HG03469 (cell line): ENCODE results near the gene FOXL2NB.

Experiments
- ATAC-seq: cut with Tn5 transposase; IDR thresholded peaks from one replicate; pipeline ENCODE4 v1.9.1; 2021; ENCODE audit warnings: mild to moderate bottlenecking, moderate library complexity, moderate number of reproducible peaks; ENCODE audit not compliant: unreplicated experiment

Gene FOXL2NB

DNA sequence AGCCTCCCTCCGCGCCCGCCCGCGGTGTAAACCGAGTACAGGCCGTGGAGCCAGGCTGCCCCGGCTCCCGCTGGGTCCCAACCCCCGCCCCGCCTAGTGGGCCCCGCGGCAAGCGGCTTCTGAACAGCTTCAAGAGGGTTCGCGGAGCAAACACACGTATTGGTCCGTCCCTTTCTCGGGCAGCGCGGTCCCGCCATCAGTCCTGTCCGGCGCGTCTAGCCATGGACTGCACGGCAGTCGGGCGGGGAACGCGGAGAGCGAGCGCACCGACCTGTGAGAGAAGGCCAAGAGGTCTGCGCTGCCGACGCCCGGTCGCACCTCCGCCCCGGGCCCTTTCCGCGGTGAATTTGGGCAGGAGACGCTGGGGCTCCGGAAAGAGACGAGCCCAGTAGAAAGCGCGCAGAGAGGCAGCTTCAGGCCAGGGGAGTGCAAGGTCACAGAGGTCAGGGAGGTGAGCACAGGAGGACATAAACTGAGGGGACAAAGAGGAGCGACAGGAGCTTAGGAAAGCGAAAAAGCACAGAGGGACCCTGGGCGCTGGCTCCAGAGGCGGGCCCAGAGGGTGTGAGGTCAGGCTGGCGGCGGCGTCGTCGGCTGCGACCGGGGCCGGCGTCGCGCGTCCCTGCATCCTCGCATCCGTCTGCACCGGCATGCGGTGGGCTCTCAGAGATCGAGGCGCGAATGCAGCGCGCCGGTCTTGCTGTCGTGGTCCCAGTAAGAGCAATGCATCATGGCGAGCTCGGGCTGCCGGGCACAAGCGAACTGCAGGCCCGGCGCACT, 1.9 kb upstream of the FOXL2NB start:
- no peak for ATAC-seq

DNA sequence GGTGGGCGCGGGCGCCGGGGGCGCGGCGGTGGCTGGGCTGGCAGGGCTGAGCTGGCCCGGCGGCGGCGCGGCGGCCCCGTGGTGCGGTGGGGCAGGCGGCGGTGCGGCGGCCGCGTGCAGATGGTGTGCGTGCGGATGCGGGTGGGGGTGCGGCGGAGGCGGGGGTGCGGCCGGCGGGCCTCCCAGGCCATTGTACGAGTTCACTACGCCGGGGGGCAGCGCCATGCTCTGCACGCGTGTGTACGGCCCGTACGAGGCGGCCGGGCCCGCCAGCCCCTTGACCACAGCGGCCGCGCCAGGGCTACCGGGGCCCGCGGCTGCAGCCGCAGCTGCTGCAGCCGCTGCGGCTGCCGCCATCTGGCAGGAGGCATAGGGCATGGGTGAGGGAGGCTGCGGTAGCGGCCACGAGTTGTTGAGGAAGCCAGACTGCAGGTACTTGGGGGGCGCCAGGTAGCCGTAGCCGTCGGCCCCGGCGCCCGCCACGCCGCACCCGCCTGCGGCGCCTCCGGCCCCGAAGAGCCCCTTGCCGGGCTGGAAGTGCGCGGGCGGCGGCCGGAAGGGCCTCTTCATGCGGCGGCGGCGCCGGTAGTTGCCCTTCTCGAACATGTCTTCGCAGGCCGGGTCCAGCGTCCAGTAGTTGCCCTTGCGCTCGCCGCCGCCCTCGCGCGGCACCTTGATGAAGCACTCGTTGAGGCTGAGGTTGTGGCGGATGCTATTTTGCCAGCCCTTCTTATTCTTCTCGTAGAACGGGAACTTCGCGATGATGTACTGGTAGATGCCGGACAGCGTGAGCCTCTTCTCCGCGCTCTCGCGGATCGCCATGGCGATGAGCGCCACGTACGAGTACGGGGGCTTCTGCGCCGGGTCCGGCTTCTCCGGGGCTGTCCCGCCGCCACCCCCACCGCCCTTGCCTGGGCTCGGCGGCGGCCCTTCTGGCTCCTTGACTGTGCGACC, 1.0 kb upstream of the FOXL2NB start:
- ATAC-seq, result no peak

DNA sequence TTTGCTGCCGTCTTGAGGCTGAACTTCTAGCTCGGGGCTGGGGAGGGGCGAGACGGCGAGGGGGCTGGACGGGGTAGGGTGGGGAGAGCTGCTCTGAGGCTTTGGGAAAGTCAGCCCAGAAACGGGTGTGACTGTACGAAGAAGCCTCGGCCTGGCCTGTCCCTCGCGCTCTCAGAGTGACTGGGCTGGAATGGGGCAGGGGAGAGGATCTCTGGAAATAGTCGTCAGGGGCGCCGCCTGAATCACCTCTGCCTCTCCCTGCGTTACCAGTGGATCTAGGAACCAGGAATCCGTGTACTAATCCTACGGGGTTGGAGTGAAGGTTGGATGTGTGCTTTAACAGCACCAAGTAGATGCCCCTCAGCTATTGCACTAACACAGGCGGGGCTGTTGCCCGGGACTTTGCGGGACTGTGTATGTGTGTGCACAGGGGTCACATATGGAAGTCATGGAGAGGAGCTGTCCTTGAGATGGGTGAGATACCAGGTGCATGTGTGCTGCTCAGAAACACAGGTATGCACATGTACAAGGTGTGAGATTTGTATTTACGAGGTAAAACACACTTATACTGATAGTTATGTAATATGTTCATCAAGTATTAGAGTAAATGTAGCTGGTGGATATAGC, 591 bp downstream of the FOXL2NB start:
- no peak for ATAC-seq

DNA sequence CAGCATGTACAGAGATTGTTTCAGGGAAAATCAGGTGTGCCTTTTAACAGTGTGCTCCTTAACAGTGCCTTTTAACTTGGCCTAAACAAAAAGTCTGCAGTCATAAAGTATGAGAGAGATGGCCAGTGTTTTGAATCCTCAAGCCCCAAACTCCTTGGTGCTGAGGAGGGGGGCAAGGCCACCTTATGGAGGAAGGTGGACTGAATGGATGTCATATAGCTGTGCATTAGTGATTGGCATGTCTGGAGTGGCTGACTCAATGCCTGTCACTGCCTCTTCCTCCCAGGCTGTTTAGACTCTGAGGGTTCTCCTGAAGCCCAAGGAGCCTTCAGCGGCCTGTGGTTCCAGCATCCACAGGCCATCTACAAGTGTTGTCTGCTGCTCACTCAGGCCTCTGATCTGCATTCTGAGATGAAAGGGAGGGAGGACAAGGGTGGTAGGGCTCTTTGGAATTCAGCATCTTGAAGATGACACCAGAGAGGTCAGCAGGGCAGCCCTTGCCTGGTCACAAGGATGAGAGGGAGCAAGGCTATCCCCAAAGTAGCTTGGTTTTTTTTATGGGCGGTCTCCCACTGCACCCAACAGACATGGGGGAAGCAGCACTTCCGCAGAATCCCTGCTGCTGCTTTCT, 1.5 kb downstream of the FOXL2NB start:
- ATAC-seq, result no peak

DNA sequence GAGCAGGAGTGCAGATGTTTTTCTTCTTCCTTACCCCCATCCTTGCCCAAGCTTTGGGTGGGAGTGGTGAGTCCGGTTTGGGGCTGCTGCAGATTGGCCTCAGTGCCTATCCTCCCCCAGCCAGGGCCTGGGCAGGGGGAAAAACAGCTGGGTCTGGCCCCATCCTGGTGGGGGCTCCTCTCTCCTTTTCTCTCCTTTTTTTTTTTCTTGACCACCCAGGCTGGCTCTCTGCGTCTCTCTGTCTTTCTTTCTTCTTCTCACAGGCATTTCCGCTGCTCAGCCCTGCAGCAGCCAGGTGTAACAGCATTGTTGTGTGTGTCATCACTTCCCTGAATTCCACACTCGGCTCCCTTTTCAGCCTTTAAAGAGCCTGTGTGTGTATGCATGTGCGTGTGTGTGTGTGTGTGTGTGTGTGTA, 2.0 kb downstream of the FOXL2NB start:
- no peak for ATAC-seq

DNA sequence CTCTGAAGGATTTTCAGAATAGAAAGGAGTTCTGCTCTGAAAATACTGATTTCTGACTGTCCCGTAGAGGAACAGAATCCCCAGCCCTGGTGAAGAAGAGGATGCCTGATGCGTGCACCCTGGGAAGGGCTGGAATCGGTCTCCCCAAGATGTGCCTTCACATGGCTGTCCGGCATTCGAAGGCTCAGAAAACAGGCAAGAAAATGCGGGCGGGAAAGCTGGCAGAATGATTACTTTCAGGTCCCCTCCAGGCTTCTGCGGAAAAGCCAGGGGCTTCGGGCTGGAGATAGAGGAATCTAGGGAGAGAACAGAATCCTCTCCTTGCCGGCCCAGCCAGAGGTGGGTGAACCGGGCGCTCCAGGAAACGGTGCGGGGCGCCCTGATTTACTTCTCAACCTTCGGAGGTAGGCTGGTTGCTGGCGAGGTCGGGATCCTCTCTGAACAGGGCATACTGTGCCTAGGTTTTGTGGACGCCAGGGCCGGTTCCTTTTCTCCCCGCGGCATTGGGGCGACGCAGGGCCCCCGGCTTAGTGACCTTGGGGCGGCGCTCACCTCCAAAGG, 2.5 kb downstream of the FOXL2NB start:
- no peak for ATAC-seq

DNA sequence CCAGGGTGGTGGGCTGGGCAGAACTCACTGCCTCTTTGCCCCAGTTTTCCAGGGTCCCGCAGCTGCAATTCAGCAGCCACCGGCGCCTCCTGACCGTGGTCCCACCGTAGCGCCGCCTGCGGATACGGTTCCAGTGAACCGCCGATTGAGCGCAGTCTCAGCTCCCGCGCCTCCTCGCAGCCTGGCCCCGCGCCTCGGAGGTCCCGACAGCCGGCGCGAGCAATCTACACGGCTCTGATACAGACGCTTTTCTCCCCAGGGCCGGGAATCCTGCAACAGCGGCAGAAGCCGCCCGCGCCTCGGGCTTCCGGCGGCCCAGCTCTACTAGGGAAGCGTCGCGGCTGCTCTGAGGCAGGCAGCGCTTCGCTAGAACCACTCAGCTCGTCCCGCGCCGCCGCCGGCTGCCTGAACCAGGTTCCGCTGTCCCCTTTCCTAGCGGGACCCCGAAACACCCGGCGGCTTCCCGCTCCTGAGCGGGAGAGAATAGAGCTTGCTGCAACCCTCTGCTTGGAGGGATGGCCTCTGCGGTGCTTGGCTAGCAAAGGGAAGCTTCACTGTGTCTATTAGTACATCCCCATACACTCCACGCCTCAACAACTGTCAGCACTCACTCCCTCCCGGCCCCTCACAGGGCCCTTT, 3.1 kb downstream of the FOXL2NB start:
- ATAC-seq, result no peak

DNA sequence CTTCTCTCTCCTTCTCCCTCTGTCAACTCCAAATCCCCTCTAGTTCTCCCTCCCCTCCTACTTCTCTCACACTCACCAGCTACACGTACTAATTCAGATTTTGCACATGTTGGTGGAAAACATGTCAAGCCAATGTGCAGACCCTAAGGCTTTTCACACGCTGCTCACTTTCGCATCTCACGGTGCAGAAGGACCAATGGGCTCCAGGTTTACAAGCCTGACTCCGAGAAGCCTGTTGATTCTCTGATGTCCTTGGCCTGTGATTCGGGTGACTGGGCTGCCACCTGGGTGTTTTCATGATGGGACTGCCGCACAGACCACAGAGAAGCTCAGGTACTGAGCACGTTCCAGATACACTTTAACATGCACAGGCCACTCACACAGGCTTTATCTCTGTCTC, 3.7 kb downstream of the FOXL2NB start:
- no peak for ATAC-seq

DNA sequence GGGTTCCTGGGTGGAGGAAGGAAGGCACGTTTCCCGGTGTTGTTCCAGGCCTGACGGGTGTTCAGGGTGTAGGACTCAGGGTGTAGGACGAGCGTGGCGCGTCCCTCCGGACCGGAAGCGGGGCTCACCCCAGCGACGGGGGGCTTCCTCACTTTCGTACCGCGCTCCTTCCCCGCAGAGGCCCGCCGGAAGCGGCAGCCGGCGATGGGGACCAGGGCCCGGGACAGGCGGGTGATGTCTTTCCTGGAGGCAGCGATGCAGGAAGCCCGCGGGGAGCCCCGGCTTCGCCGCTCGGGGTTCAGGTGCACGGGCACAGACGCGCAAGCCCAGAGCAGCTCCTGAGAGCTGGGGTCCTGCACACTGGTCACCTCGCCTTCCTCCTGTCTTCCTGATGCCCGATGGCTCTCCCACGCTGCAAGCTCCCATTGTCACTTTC, 13.4 kb downstream of the FOXL2NB start:
- ATAC-seq, result no peak

DNA sequence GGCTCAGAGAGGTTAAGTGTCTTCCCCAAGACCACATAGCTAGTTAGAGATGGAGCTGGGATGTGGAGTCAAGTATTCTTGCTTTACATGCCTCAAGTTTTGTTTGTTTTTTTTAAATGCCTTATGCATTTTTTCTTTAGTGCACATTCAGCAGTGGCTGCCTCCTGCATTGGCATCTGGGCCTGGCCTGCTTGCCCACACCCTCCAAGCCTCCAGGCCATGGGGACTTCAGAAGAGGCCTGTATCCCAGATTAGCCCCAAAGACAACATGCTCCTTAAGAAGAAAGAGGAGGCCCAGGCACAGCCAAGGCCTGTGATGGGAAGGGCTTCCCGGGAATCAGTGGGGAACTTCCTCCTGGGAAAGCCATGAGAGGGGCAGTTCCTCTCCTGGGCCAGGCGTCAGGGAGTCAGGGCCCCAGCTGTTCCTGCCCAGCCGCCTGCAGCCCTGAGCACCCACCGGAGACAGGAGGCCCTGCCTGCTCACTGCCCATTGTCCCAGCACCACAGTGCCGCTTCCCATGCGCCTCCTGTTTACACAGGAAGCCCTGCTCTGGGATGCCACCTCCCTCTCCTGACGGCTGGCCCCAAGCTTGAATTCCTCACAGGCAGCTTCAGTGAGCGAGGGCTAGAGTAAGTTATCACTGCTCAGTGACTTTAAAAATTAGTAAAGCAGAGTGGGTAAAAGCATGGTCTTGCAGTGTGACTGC, 16.0 kb downstream of the FOXL2NB start:
- no peak for ATAC-seq

DNA sequence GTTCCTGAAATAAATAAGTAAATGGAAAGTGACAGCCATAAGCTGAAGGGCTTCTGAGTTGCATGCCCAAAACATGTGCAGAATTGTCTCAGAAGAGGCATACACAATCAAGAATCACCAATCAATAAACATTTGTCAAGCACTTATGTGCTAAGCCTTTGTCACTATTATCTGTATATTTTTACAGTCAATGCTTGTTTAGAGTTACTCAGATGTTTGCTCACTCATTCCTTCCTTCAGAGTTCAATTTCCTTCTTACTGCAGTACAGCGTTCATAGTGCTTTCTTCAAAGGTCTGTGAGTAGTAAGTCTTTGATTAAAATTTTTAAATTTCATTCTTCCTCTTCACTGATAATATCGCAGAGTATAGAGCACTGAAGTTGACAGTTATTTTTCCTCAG, 17.2 kb downstream of the FOXL2NB start:
- ATAC-seq, result no peak

DNA sequence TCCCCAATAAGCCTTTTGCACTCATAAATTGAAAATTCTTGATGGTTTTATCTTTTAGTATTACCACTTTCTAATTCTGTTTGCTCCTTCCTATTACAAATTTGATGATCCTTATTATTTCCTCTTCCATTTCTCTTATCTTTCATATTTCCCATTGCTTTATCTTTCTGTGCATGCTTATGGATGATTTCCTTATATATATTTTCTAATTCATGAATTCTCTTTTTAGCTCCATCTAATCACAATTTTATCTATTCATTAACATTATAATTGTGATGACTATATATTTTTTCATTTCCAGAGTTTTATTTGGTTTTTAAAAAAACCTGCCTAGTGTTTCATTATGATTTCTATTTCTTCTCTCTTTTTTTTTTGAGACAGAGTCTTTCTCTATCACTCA, 17.9 kb downstream of the FOXL2NB start:
- ATAC-seq, result no peak

DNA sequence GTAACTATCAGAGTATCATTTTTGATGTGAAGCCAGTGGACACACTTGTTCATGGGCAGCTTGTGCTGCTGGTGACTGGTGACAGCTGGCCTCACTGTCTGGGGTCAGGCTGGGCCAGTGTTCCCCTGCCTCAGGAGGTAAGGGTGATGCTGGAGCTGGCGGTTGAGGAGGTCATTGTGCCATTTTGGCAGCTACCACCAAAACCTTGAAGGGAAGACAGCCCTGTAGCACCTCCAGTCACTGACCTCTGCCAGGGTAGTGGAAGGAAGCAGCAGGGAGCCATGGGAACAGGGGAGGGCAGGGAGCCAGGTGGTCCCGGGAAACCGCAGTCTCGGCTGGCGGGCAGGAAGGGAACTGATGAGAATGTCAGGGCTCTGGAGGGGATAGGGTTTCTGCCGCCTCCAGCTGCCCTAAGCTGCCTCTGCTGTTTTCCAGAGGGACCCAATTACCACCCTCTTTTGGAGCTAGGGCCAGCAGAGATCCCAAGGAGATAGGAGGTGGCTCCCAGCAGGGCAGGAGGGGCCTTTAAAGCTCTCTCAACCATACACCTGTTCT, 24.8 kb downstream of the FOXL2NB start:
- no peak for ATAC-seq

DNA sequence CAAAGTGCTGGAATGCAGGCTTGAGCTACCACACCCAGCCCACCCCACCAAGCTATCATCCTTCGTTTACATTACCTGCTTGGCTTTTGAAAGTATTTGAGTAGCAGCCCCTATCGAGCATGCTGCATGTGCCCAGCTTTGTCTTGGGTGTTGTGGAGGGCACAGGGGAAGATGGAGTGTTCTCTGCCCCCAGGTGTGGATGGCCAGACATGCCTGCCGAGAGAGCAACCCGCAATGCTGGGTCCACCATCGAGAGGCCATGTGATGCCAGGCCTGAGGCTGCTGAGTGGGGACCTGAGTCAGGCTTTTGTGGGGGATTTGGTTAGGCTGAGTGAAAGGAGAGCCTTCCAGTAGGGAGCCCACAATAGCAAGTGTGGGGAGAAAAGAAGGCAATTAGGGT, 25.9 kb downstream of the FOXL2NB start:
- ATAC-seq, result no peak

DNA sequence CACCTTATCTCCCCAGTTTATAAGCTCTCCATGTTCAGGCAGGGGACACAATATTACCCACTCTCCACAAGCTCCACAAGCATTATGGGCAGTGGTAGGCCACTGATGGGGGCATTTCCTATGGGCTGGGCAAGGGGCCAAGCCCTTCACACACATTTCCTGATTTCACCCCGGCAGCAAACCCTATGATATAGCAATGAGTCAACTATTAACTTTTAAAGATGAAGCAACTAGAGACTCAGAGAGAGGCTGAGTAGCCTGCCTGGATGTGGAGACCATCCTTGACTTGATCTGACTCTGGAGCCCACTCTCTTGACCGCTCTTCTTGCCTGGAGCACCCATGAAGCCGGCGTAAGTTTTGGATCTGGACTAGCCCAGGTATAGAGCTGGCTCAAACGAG, 27.4 kb downstream of the FOXL2NB start:
- no peak for ATAC-seq

DNA sequence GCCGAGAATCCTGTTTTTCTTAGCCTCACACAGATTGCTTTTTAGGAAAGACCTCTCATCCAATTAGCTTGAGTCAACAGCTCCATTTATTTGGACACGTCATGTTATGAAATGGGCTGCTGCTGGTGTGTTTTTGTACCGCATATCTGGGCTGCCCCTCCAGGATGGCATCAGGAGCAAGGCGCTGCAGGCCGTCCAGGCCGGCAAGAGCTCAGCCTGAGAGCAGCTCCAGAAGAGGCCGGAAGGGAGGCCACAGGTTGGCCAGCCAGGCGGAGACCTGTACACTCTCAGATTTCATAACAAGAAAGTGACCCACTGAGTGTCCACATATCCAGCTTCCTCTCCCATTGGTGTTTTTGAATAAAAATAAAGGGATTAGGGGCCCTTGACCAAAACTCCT, 28.3 kb downstream of the FOXL2NB start:
- ATAC-seq, result no peak

DNA sequence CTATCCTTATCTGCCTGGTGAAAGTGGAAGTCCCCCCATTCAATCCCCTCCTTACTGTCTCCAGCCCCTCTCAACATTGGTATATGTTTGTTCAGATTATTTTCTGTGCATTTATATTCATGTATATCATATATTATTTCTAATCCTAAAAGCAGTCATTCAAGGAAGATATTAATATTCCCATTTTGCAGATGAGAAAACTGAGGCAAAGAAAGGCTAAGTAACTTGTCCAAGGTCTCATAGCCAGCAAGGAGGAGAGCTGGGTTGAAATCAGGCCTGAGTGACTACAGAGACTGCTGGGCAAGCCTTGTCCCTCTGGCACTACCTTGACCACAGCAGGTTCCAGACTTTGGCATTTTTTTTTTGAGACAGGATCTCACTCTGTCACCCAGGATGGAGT, 29.0 kb downstream of the FOXL2NB start:
- ATAC-seq, result no peak

DNA sequence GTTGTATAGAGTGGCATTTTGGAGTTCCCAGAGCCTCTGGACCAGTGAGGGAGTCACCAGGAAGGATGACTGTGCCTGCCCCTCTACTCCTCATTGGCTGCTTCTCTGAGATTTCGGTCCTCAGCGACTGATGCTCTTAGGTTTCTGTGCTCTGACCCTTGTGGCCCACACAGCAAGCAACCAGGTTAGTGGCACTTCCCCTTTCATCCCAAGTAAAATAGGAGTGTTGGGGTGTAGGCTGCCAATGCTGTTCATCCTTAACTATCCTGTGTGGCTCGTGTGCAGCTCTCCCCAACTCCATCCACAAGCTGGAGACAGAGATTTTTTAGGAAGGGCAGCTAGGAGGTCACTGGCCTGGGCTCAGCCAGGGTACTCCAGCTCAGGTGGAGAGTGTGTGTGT, 37.8 kb downstream of the FOXL2NB start:
- ATAC-seq, result no peak

DNA sequence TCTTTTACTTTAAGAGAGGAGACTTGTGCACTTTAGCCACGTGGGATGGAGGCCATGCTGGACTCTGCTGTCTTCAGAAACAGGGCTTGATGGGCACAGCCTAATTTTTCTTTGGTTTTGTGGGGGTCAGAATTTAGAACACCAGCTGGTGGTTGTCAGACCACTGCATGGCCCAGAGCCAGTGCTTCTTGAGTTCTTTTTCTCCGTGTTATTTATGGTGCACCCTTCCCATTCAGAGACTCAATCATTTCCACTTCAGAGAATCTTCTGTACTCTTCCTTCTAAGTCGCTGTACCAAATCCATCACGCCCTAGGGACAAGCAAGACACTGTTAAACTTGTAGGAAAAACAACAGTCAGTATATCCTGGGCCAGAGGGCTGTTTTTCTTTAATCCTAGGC, 38.9 kb downstream of the FOXL2NB start:
- no peak for ATAC-seq
